ENCODE data around the gene TMEM235.
"Not testable (repeated sequence)": the region's sequence is repeated elsewhere in the genome, so short reads cannot be mapped to it uniquely, and the experiment has no call there.

TMEM235 gene

GRCh38 chr17:78214016-78214705 lies 17.3 kb upstream of the TMEM235 start, which contains the start of gene BIRC5:
Gene BIRC5 (plus strand): TSS chr17:78214253. CDS start chr17:78214317, 64 bp downstream.
- DNase-seq (ENCODE audit: low read depth, low spot score) = no peak
- H3K27ac ChIP-seq = no peak within 1 kb of the TSS

GRCh38 chr17:78214706-78215061 lies 16.7 kb upstream of the TMEM235 start:
- no peak for DNase-seq (ENCODE audit: low read depth, low spot score)
- H3K27ac ChIP-seq = no peak overlapping the region

- H3K27ac ChIP-seq = no peak overlapping the region
- DNase-seq (ENCODE audit: low read depth, low spot score) = no peak
These were observed 11.9 kb upstream of the TMEM235 start for GRCh38 chr17:78219396-78220150.

- H3K27ac ChIP-seq = no peak overlapping the region
- DNase-seq (ENCODE audit: low read depth, low spot score) = no peak
These were observed 8.4 kb upstream of the TMEM235 start for GRCh38 chr17:78223061-78223460.

- H3K27ac ChIP-seq = no peak overlapping the region
- no peak for DNase-seq (ENCODE audit: low read depth, low spot score)
These were observed 7.7 kb upstream of the TMEM235 start for GRCh38 chr17:78223765-78224164.

DNA sequence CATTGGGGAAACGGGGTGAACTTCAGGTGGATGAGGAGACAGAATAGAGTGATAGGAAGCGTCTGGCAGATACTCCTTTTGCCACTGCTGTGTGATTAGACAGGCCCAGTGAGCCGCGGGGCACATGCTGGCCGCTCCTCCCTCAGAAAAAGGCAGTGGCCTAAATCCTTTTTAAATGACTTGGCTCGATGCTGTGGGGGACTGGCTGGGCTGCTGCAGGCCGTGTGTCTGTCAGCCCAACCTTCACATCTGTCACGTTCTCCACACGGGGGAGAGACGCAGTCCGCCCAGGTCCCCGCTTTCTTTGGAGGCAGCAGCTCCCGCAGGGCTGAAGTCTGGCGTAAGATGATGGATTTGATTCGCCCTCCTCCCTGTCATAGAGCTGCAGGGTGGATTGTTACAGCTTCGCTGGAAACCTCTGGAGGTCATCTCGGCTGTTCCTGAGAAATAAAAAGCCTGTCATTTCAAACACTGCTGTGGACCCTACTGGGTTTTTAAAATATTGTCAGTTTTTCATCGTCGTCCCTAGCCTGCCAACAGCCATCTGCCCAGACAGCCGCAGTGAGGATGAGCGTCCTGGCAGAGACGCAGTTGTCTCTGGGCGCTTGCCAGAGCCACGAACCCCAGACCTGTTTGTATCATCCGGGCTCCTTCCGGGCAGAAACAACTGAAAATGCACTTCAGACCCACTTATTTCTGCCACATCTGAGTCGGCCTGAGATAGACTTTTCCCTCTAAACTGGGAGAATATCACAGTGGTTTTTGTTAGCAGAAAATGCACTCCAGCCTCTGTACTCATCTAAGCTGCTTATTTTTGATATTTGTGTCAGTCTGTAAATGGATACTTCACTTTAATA lies 7.0 kb upstream of the TMEM235 start:
- no peak for DNase-seq (ENCODE audit: low read depth, low spot score)
- H3K27ac ChIP-seq = no peak overlapping the region

GRCh38 chr17:78225088-78225865 lies 6.2 kb upstream of the TMEM235 start:
- H3K27ac ChIP-seq = no peak overlapping the region
- DNase-seq (ENCODE audit: low read depth, low spot score) = no peak

DNA sequence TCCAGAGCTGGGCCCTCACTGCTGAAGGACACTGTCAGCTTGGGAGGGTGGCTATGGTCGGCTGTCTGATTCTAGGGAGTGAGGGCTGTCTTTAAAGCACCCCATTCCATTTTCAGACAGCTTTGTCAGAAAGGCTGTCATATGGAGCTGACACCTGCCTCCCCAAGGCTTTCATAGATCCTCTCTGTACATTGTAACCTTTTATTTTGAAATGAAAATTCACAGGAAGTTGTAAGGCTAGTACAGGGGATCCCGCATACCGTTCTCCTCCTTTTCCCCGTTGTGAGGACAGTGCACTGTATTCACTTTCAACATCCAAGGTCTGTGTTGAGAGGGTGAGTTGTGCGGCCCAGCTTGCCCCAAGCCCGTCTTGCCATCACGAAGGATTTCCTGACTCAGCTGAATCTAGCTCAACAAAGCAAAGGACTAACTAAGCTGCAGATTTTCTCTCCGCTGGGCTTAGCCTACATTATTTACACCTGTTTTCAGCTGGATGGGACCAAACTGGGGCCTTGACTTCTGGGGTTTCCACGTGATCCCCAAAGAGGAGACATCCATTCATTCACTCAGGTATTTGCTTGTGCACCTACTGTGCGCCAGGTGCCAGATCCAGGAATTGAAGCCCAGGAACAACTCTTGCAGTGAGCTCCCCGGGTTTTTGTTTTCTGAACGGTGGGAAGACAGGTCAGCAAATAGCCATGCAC lies 5.2 kb upstream of the TMEM235 start:
- H3K27ac ChIP-seq = no peak overlapping the region
- no peak for DNase-seq (ENCODE audit: low read depth, low spot score)

DNA sequence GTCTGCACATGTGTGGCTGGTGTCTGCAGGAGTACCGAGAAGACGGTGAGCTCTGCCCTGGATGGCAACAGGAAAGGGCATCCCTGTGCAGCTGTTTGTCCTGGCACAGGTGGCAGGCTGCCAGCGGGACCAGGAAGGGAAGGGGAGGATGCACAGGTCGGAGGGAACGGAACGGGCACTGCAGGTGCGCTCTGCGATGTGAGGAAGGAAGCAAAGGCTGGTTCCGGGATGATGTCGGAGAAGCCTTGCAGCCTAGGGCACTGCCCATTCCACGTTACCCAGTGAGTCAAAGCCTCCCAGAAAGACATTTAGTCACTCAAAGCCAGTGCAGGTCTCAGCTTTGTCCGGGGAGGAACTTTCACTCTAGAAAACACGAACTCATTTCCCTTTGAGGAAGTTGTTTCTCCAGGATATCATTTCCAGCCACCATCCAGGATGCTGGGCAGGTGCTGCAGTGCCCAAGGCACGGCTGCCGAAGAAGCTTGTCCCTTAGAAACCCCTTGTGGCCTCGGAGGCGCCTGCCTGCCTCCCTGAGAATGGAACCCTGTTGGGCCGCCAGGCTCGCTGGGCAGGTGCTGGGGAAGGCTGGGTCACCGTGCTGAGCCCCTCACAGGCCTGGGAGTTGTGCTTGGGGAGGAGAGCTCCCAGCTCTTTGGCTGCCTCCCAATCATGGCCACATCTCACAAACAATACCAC lies 4.5 kb upstream of the TMEM235 start:
- DNase-seq (ENCODE audit: low read depth, low spot score) = no peak

GRCh38 chr17:78227455-78227916 lies 3.9 kb upstream of the TMEM235 start:
- DNase-seq (ENCODE audit: low read depth, low spot score) = no peak
- no peak overlapping the region for H3K27ac ChIP-seq

More for the DNA sequence above, 4.5 kb upstream of the TMEM235 start:
- no peak overlapping the region for H3K27ac ChIP-seq

- no peak for DNase-seq (ENCODE audit: low read depth, low spot score)
- no peak overlapping the region for H3K27ac ChIP-seq
These were observed 3.3 kb upstream of the TMEM235 start for GRCh38 chr17:78228176-78228575.

DNA sequence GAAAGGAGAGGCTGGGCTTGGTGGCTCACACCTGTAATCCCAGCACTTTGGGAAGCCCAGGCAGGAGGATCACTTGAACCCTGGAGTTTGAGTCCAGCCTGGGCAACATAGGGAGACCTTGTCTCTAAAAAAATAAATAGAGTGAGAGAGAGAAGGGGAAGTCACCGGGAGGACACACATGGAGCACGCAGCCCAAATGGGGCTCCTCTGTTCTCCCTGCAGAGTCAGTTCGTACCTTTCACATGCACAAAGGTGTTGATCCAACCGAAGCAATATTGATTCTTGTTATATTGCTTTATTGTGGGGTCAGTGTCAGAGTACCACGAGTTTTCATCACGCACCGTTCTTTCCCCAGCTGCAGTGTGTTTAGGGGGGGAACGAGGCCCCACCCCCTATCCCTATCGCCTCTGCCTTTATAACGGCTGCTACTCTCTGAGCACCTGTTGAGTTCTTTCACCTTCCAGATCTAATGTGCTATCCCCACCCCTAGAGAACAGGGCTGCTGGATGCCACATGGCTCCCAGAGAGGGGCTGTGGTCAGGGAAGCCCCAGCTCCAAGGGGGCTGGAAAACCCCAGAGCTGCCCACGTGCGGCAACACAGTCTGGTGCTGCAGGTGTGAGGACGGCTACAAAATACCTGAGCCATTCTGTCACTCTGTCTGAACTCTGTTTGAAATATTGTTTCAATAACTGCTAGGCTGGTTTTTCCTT lies 1.0 kb upstream of the TMEM235 start:
- no peak overlapping the region for H3K27ac ChIP-seq
- DNase-seq (ENCODE audit: low read depth, low spot score) = no peak

GRCh38 chr17:78231991-78232858 lies 794 bp downstream of the TMEM235 start:
- H3K27ac ChIP-seq = no peak overlapping the region
- DNase-seq (ENCODE audit: low read depth, low spot score) = no peak

- DNase-seq (ENCODE audit: low read depth, low spot score) = no peak
- H3K27ac ChIP-seq = no peak overlapping the region
These were observed 1.4 kb downstream of the TMEM235 start for GRCh38 chr17:78232859-78233173.

GRCh38 chr17:78233678-78234077 lies 2.2 kb downstream of the TMEM235 start:
- H3K27ac ChIP-seq = no peak overlapping the region
- DNase-seq (ENCODE audit: low read depth, low spot score) = no peak

- no peak for DNase-seq (ENCODE audit: low read depth, low spot score)
- no peak overlapping the region for H3K27ac ChIP-seq
These were observed 2.9 kb downstream of the TMEM235 start for GRCh38 chr17:78234261-78234865.

- DNase-seq (ENCODE audit: low read depth, low spot score); H3K27ac ChIP-seq: not testable (repeated sequence)
These were observed 3.6 kb downstream of the TMEM235 start for GRCh38 chr17:78235022-78235421.
